Limb (tissue), 2 donors: Measurements from ENCODE around the gene APPBP2.
"Not testable (repeated sequence)": the region's sequence is repeated elsewhere in the genome, so short reads cannot be mapped to it uniquely, and the experiment has no call there.

Source experiments
- DNase-seq, 2 donors: peaks; one replicate each; pipeline ENCODE4 v3.0.0-alpha.2; 2016; ENCODE audit errors: extremely low spot score in 2 of 2

Gene APPBP2

DNA sequence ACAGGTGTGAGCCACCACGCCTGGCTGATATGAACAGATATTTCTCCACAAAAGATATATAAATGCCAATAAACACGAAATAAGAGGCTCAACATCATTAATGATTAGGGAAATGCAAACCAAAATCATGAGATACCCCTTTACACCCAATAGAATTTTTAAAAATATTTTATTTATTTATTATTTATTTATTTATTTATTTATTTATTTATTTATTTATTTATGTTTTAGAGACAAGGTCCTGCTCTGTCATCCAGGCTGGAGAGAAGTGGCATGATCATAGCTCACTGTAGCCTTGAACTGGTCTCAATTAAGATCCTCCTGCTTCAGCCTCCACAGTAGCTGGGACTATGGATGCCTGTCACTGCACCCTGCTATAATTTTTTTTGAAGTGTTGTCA is 30.8 kb downstream of the APPBP2 start:
- no peak for DNase-seq

DNA sequence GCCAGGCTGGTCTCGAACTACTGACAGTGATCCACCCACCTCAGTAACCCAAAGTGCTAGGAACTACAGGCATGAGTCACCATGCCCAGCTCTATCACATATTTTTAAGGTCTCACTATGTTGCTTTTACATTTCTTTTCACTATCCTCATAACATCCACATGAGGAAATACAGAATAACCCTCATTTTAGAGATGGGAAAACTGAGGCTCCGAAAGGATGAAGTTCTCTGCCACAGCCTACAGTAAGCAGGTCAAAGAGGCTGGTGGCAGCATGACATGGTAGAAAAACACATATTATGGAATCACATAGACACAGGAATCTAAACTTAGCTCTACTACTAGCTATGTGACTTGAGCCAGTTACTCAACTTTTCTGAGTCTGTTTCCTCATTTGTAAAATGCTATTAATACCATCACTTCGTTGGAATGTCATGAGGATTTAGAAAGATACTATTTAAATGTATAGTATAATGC is 32.2 kb downstream of the APPBP2 start:
- DNase-seq, result no peak

DNA sequence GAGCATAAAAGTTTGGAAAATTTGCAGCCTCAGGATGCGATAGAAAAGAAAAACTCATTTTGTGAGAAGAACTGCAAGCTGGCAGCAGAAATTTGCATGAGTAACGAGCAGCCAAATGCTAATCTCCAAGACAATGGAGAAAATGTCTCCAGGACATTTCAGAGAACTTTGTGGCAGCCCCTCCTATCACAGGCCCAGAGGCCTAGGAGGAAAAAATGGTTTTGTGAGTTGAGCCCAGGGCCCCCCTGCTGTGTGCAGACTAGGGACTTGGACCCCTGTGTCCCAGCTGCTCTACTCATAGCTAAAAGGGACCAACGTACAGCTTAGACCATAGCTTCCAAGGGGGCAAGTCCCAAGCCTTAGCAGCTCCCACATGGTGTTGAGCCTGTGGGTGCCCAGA is 34.3 kb downstream of the APPBP2 start:
- DNase-seq, result no peak

DNA sequence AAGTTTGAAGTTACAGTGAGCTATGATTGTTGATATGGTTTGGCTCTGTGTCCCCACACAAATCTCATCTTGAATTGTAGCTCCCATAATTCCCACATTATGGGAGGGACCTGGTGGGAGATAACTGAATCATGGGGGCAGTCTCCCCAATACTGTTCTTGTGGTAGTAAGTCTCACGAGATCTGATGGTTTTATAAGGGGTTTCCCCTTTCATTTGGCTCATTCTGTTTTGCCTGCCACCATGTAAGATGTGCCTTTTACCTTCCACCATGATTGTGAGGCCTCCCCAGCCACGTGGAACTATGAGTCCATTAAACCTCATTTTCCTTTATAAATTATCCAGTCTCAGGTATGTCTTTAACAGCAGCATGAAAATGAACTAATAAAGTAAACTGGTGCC is 35.4 kb downstream of the APPBP2 start:
- DNase-seq, result not testable (repeated sequence)

DNA sequence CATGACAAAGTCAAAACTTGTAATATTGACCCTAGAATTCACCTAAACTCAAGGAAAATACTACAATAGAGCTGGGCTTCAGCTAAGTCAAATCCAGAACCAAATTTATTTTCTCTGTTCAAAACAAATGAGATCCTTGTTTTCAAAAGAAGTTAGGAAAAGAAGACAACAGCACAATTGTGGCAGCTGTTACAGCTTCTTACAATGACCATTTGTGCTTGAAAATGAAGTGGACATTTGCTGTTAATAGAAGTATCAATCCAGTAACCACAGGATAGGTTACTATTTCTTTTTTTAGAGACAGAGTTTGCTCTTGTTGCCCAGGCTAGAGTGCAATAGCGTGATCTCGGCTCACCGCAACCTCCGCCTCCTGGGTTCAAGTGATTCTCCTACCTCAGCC is 44.4 kb downstream of the APPBP2 start:
- DNase-seq, result no peak

DNA sequence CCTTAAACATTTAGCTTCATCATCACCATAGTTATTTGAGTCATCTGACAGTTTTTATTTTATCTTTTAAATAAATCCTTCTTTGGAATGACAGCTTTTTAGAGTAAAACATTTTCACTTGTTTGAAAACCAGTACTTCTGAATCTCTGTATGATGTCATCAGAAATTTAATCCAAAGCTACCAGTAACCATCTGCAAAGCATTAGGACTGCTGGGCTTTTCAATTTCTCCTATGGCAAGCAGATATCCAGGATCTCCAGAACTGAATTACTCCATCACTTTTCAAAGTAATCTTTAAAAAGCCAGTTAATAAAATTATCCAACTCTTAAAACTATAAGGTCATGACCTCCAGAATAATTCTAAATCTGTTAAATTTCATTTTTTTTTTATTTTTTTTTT is 52.3 kb downstream of the APPBP2 start:
- no peak for DNase-seq

DNA sequence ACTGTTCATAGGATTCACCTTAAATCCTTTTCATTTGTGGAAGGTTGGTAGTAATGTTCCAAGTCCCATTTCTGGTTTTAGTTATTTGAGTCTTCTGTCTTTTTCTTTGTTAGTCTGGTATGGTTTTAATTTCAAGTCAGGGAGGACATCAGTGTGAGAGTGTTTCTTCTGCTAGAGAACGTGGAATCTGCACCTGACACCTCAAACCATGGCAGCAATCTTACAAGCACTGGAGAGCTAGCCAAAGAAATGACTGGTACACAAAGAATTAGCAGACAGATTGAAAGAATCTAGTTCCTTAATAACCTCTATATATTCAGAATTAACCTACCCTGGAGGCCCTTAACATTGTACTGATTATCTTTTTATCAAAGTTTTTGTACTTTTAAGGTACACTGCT is 53.6 kb downstream of the APPBP2 start:
- DNase-seq, result no peak

DNA sequence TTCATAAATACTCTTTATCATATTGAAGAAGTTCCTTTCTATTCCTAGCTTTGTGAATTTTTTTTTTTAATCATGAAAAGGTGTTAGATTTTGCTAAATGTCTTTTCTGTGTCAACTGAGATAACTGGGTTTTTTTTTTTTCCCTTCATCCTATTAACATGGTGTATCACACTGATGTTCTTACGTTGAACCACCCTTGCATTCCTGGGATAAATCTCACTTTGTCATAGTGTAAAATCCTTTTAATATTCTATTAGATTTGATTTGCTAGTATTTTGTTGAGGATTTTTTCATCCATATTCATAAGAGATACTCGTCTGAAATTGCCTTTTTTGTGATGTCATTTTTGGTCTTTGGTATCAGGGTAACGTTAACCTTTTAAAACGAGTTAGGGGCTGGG is 54.6 kb downstream of the APPBP2 start:
- no peak for DNase-seq

DNA sequence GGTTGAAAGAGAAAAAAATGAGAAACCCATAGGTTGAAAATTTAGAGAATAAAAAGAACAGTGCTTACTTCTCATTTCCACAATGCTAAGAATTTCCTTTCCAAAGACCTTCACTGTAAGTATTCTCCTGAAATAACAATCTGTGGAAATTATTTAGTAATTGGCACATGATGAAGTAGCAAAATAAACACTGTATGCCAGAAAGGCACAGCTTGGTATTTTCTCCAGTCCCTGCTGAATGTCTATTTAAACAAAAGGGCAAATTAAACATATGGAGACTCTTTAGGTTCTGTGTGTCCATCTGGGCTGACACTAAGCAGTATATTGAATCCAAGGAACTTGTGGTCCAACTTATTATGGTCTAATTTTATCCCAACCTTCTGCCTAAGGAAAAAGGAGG is 57.7 kb downstream of the APPBP2 start:
- no peak for DNase-seq

DNA sequence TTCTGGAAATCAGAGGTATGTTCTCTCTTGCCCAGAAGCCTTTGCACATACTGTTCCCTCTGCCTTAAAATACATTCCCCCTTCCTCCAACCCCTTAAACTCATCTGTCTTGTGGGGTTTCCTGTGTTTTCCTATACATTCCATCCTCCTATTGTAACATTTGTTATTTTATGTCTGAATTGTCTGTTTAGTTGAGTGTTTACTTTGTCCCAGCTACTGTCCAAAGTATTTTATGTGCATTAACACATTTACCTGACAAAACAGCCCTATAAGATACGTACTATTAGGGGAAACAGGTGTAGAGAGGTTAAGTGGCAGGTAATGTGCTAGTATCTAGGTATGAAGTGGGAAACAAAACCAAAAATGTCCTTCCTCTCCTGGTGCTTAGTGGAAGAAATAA is 61.7 kb downstream of the APPBP2 start:
- DNase-seq, result no peak

DNA sequence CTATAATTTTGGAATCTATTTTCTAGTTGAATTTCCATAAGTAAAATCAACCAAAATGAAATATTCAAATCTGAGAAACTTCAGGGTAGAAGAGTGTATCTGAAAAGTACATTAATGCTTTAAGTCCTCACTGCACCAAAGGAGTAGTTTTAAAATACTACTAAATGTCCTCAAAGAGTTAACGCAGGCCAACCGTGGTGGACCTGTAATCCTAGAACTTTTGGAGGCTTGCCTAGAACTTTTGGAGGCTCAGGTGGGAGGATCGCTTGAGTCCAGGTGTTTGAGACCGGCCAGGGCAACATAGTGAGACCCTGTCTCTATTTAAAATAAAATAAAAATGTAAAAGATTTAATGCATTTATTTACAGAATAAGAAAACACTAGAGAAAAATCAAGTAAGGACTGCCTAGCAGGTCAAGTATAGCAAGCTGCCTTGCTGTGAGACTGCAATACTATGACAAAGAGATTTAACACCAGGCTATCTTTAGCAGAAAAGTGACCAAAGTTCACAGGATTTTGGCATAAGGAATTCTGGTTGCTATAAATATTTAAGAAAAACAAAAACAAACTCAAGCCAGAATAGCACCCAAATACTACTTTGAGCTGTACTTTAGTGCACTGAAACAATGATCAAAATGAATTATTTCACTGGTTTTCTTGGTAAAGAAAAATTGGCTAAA is 62.7 kb downstream of the APPBP2 start:
- no peak for DNase-seq

DNA sequence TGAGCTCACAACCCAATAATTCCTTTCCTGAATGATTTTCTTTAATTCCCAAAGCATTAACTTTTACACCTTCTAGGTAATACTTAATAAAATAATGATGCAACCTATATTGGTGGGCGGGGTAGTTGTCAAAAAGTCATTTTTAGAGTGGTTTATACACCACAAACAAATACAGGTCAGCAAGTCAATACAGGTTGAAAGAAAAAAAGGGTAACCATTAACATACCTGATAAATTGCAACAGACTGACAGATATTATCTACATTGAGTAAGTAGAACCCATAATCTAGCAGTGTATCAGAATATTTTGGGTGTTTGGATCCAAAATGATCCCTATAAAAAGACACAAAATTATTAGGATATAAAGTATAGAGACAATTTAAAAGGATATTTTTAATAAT is 64.5 kb downstream of the APPBP2 start:
- DNase-seq, result no peak

DNA sequence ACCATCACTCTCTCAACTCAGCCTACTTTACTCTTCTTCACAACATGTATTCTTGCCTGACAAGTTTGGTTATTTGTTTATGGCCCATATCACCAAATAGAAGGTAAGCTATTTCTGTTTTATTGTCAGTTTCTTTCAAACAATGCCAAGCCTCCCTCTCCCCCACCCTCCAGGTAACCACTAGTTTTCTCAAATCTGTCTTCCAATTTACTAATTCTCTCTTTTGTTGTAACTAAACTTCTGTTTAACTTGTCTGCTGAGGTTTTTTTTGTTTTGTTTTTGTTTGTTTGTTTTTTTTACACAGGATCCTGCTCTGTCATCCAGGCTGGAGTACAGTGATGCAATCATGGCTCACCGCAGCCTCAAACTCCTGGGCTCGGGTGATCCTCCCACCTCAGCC is 68.9 kb downstream of the APPBP2 start:
- no peak for DNase-seq

DNA sequence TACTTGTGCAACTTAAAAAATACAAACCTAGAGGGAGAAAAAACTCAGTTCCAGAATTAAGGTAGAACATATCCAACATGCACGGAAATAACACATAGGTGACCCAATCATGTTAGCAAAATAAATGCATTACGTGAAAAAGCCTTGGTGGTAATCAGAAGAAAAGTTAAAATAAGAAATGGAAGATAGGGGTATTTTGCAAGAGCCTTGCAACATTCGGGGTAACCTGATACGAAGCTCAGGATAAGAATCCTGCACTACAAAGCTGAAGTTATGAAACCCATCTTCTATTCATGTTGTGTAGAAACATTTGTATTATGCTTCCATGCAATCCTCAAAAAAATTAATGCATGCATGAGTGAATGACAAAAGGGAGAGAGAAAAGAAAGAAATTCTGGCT is 70.7 kb downstream of the APPBP2 start:
- no peak for DNase-seq

DNA sequence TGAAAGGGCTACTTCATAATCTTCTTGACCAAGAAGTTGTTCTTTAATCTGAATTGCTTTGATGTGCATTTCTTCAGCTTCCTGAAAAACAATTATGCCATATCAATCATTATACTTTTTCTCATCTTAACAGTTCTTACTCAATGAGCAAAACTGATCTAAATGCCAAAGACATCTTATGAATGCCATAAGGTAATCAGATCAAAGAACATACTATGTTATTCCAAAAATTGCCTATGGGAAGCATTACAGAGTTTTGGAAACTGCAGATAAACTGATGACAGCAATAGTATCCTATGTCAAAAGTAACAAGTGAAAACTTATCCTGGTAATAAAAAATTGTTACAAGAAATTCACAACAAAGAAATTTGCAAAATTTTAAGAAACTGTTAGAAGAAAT is 74.1 kb downstream of the APPBP2 start:
- DNase-seq, result no peak

DNA sequence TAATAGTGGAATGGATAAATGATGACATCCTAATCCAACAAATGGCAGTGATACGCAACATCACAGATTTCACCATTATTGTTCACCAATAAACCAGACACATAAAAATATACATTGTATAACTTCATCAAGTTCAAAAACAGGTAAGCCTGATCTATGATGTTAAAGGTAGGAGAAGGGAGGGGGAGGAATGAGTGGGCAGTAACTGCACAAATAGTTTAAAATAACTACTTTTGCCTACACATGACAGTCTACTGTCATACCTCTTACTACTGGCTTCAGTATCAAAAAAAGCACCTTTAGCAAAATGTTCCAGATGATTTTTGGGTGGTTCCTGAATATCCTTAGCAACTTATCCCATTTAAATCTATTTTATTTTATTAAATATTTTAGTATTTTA is 75.0 kb downstream of the APPBP2 start:
- DNase-seq, result no peak

DNA sequence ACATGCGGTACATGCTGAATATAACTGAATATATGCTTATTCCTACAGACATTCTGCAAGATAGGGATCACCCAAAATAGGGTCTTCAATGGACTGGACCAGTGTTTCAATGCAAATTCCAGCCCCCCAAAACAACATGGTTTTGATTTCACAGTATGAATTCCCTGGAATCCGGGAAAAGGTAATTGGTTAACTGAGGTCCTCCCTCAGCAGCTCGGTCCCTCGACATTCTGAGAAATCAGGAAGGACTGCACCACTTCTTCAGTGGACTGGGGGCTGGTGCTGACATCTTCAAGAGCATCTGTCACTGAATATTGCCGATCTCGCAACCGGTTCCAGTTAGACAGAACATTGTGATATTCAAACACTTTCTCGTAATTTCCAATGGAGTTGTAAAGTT is 78.7 kb downstream of the APPBP2 start:
- no peak for DNase-seq

DNA sequence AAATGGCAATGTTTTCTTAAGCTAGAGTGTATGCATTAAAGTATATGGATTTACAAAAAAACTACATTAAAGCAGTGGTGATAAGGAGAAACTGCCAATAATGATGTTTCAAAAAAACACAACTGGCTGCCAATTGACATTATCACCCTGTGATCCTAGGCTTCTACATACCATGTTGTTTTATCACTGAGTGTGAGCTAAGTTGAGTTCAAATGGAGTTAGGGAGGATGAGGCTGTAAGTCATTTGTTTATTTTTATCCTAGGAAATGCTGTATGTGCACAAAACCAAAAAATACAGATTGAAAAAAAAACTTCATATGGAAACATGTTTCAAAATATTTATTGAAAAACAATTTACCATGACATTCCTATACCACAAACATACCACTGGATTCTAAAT is 80.9 kb downstream of the APPBP2 start:
- no peak for DNase-seq

DNA sequence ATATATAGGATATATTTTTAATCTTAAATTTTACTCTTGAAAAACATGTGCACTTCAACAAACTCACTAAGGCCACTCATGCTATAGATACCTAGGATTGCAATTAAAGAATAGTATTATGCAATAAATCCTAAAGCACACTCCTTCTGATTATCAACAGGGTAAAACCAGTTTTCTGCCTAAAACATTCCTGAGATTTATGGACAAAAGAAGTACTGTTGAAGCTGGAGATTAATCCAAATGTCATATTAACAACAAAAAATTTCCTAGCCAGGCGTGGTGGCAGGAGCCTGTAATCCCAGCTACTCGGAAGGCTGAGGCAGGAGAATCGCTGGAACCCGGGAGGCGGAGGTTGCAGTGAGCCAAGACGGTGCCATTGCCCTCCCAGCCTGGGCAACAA is 82.3 kb downstream of the APPBP2 start:
- no peak for DNase-seq

DNA sequence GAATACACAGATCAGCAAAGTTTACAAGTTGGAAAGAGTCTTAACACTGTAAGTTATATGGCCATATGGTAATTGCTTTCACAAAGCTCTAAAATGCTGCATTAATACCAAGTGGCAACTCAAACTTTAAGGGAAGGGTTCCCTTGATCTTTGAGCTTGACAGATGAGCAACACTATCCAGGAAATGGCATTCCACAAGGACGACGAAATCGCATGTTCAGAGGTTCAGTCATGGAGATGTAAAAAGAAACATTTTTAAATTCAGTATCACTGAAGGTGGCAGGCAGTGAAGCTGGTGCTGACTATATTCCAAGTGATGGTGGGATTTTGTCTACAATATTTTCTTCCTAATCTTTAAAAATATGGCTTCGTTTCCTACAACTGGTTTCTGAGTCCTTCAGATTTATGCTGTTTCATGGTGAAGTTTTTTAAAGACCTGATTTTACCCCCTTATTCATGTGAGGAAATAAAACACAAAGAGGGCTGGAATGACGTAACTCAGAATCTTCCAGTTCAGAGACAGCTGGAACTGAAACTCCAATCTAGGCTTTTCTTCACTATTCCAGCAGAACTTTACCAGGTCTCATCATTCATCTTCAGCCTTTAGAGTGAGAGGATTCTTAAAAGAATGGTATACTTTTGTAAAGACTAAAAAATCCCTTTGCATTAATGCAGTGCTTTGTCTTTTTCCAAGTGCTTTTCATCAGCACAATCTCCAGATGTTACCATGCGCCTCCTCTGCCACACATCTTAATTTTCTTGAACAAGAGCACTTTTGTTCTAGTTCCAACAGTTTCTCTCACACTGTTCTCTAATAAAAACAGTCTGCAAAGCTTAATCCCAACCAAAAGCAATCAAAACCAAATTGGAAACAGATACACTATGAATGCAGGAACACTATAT is 83.5 kb downstream of the APPBP2 start:
- DNase-seq, result peak in 1 of 2 donors; percentile 56

DNA sequence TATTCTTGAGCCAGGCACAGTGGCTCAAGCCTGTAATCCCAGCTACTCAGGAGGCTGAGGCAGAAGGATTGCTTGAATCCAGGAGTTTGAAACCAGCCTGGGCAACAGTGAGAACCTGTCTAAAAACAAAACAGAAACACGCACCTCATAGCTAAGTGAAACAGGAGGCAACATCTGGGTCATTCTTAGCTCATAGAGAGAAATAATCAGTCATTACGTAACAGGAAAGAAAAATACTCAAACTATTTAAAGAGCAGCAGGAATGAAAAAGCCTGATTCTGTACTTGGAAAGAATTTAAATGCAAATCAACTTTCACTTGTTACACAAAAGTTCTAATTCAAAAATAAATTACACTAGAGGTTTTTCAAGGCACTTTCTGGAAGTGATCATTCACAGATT is 86.5 kb downstream of the APPBP2 start:
- no peak for DNase-seq

DNA sequence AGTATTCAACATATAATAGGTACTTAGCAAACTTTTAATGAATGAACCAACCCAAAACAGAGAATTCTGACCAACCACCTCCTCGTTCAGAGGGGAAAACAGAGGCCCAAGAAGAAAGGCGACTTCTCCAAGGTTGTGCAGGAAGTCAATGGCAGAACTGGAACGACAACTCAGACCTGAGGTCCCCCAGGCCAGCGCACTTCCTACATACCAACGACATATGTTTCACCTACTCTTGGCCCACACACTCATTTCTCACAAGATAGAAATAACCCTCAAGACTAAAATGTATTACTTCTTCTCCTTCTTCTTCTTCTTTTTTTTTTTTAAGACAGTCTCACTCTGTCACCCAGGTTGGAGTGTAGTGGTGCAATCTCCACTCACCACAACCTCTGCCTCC is 89.4 kb downstream of the APPBP2 start:
- no peak for DNase-seq
